ENCODE results near the gene PANK4.

DNA sequence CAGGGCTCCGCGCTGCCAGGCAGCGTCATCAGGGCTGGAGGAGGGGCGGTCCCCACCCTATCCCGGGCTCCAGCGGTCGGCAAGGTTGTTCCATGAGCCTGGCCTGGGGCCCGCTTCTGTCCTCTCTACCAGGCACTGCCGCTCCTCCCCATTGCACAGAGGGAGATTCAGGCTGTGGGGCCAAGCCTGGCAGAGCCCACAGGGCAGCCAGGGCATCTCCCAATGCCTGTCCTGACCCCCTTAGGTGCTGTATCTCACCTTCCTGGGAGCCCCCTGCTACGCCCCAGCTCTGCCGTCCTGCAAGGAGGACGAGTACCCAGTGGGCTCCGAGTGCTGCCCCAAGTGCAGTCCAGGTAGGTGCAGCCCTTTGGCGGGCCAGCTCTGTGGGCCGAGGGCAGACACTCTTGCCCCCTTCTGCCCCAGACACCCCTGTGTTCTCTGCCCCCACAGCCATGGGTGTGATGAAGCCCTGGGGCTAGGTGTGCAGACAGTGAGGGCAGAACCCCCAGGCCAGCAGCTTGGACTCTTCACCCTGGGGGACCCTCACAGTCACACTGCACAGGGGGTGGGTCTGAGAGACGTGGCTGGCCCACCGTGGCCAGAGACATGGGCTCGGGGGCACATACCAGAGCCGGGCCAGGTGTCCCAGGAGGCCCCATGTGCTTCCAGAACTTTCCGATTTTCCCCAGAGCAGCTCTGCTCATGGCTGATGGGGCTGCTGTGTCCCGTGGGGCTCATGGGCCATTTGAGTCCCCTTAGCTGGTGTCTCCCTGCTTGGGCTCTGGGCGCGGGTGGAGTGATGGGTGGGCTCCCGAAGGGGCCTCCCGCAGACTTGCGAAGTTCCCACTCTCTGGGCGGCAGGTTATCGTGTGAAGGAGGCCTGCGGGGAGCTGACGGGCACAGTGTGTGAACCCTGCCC, 31.3 kb upstream of the PANK4 start:
- TF ChIP-seq, protein P1, sequence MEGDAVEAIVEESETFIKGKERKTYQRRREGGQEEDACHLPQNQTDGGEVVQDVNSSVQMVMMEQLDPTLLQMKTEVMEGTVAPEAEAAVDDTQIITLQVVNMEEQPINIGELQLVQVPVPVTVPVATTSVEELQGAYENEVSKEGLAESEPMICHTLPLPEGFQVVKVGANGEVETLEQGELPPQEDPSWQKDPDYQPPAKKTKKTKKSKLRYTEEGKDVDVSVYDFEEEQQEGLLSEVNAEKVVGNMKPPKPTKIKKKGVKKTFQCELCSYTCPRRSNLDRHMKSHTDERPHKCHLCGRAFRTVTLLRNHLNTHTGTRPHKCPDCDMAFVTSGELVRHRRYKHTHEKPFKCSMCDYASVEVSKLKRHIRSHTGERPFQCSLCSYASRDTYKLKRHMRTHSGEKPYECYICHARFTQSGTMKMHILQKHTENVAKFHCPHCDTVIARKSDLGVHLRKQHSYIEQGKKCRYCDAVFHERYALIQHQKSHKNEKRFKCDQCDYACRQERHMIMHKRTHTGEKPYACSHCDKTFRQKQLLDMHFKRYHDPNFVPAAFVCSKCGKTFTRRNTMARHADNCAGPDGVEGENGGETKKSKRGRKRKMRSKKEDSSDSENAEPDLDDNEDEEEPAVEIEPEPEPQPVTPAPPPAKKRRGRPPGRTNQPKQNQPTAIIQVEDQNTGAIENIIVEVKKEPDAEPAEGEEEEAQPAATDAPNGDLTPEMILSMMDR (optimal IDR thresholded peaks at IDR 0.05 in 1 of 3, IDR thresholded peaks at IDR 0.05 in 1 of 3, conservative IDR thresholded peaks at IDR 0.05 in 1 of 3; ENCODE audit: extremely low read depth in 1 of 3, insufficient read depth in 2 of 3, low read length in 3 of 3), result no peak
- TF ChIP-seq EZH2 (IDR thresholded peaks at IDR 0.05; ENCODE audit: low read length), result no peak

Data from keratinocyte (primary cell).